ENCODE results near the gene FGF22. TPM values are rescaled to one million over a fixed set of nuclear protein-coding genes. Genes with fewer than 3 reads are reported as not detected.

Gene FGF22
- total and polyA plus RNA-seq, 2 of the 4 experiments (the other 2 are of a cell fraction) = 0.14 TPM; not detected in 1

DNA sequence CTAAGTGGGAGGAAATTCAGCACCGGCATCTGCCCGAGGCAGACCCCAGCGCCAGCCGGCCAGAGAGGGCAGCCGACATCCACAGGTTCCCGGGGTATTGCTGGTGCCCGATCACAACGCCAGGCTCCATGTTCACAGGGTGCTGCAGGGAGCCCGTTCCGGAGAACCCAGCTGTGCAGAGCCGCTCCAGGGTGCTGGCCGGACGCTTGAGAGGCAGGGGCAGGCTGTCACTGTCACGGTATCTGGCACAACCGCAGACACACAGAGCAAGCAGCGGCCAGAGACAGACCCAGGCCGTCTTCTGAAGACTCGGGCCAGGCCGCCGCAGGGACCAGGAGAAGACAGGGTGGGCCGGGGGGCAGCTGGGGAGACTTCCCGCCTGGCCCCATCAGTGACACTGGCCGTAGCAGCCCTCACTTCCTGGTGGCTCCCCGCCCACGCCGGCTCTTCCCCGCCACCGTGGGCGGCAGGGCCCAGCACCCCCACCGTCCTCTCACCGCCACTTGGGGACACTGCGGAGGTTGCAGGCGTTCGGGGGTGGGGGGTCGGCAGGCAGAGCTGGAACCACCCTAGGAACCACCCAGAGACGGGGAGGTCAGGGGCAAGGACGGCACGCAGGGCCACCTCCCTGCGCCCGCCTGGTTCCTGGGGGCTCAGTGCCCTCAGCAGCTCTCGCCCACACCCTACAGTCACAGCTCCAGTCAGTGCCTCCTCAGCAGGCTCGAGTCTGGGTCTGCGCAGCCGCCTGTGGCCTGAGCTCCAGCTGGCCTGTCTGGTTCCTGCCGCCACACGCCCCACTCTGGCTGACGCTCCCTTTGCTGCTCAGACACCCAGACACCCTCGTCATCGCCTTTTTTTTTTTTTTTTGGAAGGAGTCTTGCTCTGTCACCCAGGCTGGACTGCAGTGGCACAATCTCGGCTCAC is 19.5 kb downstream of the FGF22 start:
- 87% methylated on average over 20 of the region's 50 CpGs; no CpG with 5 or more reads in 1 of the 2 experiments for WGBS, 2 experiments (ENCODE audit: extremely low coverage in 2 of 2, insufficient read length in 1 of 2)
- no peak overlapping the region for H3K14ac ChIP-seq (replicated peaks; ENCODE audit: low read depth, low read length)
- H3K9me3 ChIP-seq (ENCODE audit: control insufficient read depth, insufficient read depth, low read length) = no peaks in the 10 kb centered on the region
- no peak overlapping the region for H3K4me2 ChIP-seq (ENCODE audit: low read depth, low read length)
- H3K27ac ChIP-seq (ENCODE audit: insufficient read depth, low read length) = no peak overlapping the region
- ChIA-PET POLR2A (ENCODE audit: unreplicated experiment) (no interaction called here), CTCF (no interaction called here)
- H3K27me3 ChIP-seq (ENCODE audit: control insufficient read depth, insufficient read depth, low read length) = no peaks in the 10 kb centered on the region
- no peak overlapping the region for H4K5ac ChIP-seq (ENCODE audit: low read depth, low read length)
- no peak overlapping the region for H4K91ac ChIP-seq (ENCODE audit: insufficient read depth, low read depth, low read length)
- H3K23ac ChIP-seq (ENCODE audit: low read depth, low read length) = no peak overlapping the region
- H2AK5ac ChIP-seq (ENCODE audit: low read depth, low read length) = no peak overlapping the region
- in situ Hi-C loops (cut with MboI; ENCODE audit: low sequenced_read_pairs) = no loop called here
- DNase-seq (no peak), ATAC-seq (ENCODE audit: low read depth) (no peak)
- H3K4me1 ChIP-seq (ENCODE audit: control insufficient read depth, insufficient read depth, low read length) = peaks cover 14% of the 10 kb centered on the region
- no peak for TF ChIP-seq MAZ (IDR thresholded peaks at IDR 0.05; ENCODE audit: borderline replicate concordance, low read depth, low read length)
- TF ChIP-seq MXI1 (IDR thresholded peaks at IDR 0.05; ENCODE audit: borderline replicate concordance, low read depth, low read length) = no peak
- TF ChIP-seq RCOR1 (IDR thresholded peaks at IDR 0.05; ENCODE audit: insufficient replicate concordance, low read length) = no peak
- TF ChIP-seq SMC3 (IDR thresholded peaks at IDR 0.05; ENCODE audit: low read depth, low read length) = no peak
- no peak for TF ChIP-seq MAFK (IDR thresholded peaks at IDR 0.05; ENCODE audit: low read depth, low read length)
- H2AFZ ChIP-seq (replicated peaks; ENCODE audit: low read length, poor library complexity) = no peak overlapping the region
- peaks cover 0 to 57% of the 10 kb centered on the region in 2 experiments; a peak in 2 of 4 replicates for H3K79me1 ChIP-seq (ENCODE audit: low read depth in 1 of 2, low read length in 2 of 2)
- H4K8ac ChIP-seq (ENCODE audit: low read depth in 2 of 2, low read length in 2 of 2) = no peak overlapping the region
- H3K9ac ChIP-seq (ENCODE audit: low read depth, low read length) = no peak overlapping the region
- H3K4ac ChIP-seq (ENCODE audit: low read depth, low read length) = no peak overlapping the region
- peaks cover 79% of the 10 kb centered on the region for H4K20me1 ChIP-seq (ENCODE audit: insufficient read depth, low read length)
- H3K4me3 ChIP-seq (ENCODE audit: insufficient read depth, low read depth, low read length) = no peak overlapping the region
- no peak overlapping the region for H3K56ac ChIP-seq (ENCODE audit: extremely low read depth, insufficient read depth, low read length)
- H3K18ac ChIP-seq (ENCODE audit: low read depth, low read length) = no peak overlapping the region
- intact Hi-C loops (cut with micrococcal nuclease) = no loop called here
- no TSS peak for BruUV-seq (replicated peaks)
- peaks cover 10% of the 10 kb centered on the region for H3K36me3 ChIP-seq (ENCODE audit: control insufficient read depth, insufficient read depth, low read length)
- dilution Hi-C loops (cut with HindIII; ENCODE audit: low sequenced_read_pairs, unreplicated experiment) = no loop called here
- H2BK5ac ChIP-seq (ENCODE audit: low read depth, low read length, poor library complexity, severe bottlenecking) = no peak overlapping the region
- H2BK20ac ChIP-seq (ENCODE audit: low read depth, low read length) = no peak overlapping the region
- no peaks in the 10 kb centered on the region for H3K9me1 ChIP-seq (ENCODE audit: insufficient read depth, low read length)
- no peak overlapping the region for H2BK15ac ChIP-seq (ENCODE audit: low read depth, low read length)
- peak overlapping the region; percentile 50 for H2AK9ac ChIP-seq (replicated peaks; ENCODE audit: low read depth, low read length, poor library complexity)
- no peak overlapping the region for H2BK120ac ChIP-seq (ENCODE audit: low read depth, low read length)

Data from IMR-90 (cell line).